Naive thymus-derived CD4-positive, alpha-beta T cell (primary cell): ENCODE results near the gene NTRK1. TPM values are rescaled to one million over a fixed set of nuclear protein-coding genes. Genes with fewer than 3 reads are reported as not detected.

ENCODE experiments used
- ATAC-seq: fragments of 150-1000 bp; cut with Tn5 transposase; 2 replicates; pipeline ENCODE4 v1.10.0; 2021; ENCODE audit warnings: mild to moderate bottlenecking, moderate library complexity
- CTCF ChIA-PET: fragments of 350-600 bp; sonication (Branson Sonifier 250); formaldehyde crosslinking; loops from one replicate; lab custom pipeline; 2021; ENCODE audit warnings: antibody characterized with exemption; lab: Charles Lee
- POLR2A ChIA-PET: fragments of 350-600 bp; sonication (Branson Sonifier 250); formaldehyde crosslinking; loops from one replicate; lab custom pipeline; 2021; ENCODE audit warnings: antibody characterized with exemption, inconsistent platforms; lab: Charles Lee
- DNase-seq, 9 donors: peaks; one replicate each; pipeline versions ENCODE4 v3.0.0 to v3.0.0-alpha.2; 2020 to 2022; ENCODE audit warnings: mixed read lengths in 1 of 9
- H3K27ac ChIP-seq: one replicate; pipeline ENCODE4 v1.7.0; 2013; ENCODE audit warnings: mild to moderate bottlenecking, low read depth, low read length, moderate library complexity
- H3K27me3 ChIP-seq, 2 donors: one replicate each; pipeline ENCODE4 v1.7.0; 2013; ENCODE audit warnings: low read length in 2 of 2, mild to moderate bottlenecking in 2 of 2, moderate library complexity in 2 of 2; ENCODE audit not compliant: control insufficient read depth in 2 of 2, insufficient read depth in 2 of 2
- H3K36me3 ChIP-seq, 3 experiments: 1 replicate in 2 of 3; 2 replicates in 1 of 3; pipeline ENCODE4 v1.7.0; 2013; ENCODE audit warnings: low read length in 3 of 3, mild to moderate bottlenecking in 3 of 3, moderate library complexity in 1 of 3; ENCODE audit not compliant: insufficient read depth in 3 of 3, control insufficient read depth in 2 of 3
- H3K4me1 ChIP-seq, 2 donors: one replicate each; pipeline ENCODE4 v1.7.0; 2013; ENCODE audit warnings: low read length in 2 of 2, mild to moderate bottlenecking in 2 of 2, moderate library complexity in 1 of 2; ENCODE audit not compliant: control insufficient read depth in 2 of 2, insufficient read depth in 2 of 2
- H3K4me3 ChIP-seq: 2 replicates; pipeline ENCODE4 v1.7.0; 2013; ENCODE audit warnings: mild to moderate bottlenecking, low read length
- H3K9me3 ChIP-seq, 3 experiments: 1 replicate in 2 of 3; 2 replicates in 1 of 3; pipeline ENCODE4 v1.7.0; 2013; ENCODE audit warnings: low read length in 3 of 3; ENCODE audit not compliant: control insufficient read depth in 2 of 3
- H3K27ac Mint-ChIP-seq, 9 donors: one replicate each; pipeline ENCODE4 v1.8.0; 2020 to 2022; ENCODE audit warnings: mixed read lengths in 9 of 9, mild to moderate bottlenecking in 8 of 9, moderate library complexity in 5 of 9, inconsistent platforms in 2 of 9
- H3K27me3 Mint-ChIP-seq, 5 donors: one replicate each; pipeline ENCODE4 v1.8.0; 2021 to 2022; ENCODE audit warnings: mixed read lengths in 5 of 5, mild to moderate bottlenecking in 1 of 5
- H3K36me3 Mint-ChIP-seq, 5 donors: one replicate each; pipeline ENCODE4 v1.8.0; 2020 to 2022; ENCODE audit warnings: mixed read lengths in 5 of 5, mild to moderate bottlenecking in 3 of 5, inconsistent platforms in 1 of 5
- H3K4me1 Mint-ChIP-seq, 7 donors: one replicate each; pipeline ENCODE4 v1.8.0; 2020 to 2022; ENCODE audit warnings: mixed read lengths in 7 of 7, mild to moderate bottlenecking in 3 of 7, inconsistent platforms in 1 of 7
- H3K4me3 Mint-ChIP-seq, 10 donors: one replicate each; pipeline ENCODE4 v1.8.0; 2020 to 2022; ENCODE audit warnings: mild to moderate bottlenecking in 10 of 10, mixed read lengths in 10 of 10, moderate library complexity in 6 of 10, inconsistent platforms in 2 of 10
- H3K9me3 Mint-ChIP-seq, 11 donors: one replicate each; pipeline ENCODE4 v1.8.0; 2020 to 2022; ENCODE audit warnings: mixed read lengths in 11 of 11, mild to moderate bottlenecking in 4 of 11, inconsistent platforms in 1 of 11, moderate library complexity in 1 of 11
- intact Hi-C, 2 donors: fragments of 100-400 bp; cut with micrococcal nuclease; formaldehyde crosslinking; loops; one replicate each; pipeline ENCODE4 v1.15.1; 2023
- polyA plus RNA-seq, 2 donors: library from polyadenylated mRNA; unstranded; fragments of 300-500 nt; fragmentation: Illumina TruSeq; gene quantifications; one replicate each; pipeline ENCODE4 v1.2.3, GENCODE V29; 2021
- total RNA-seq, 6 experiments: library from RNA in 5 of 6; stranded (reverse) in 5 of 6; gene quantifications; 1 replicate in 5 of 6; 2 replicates in 1 of 6; pipeline ENCODE4 v1.2.3 and lab custom pipeline; 2021 to 2026

The NTRK1 gene
- total and polyA plus RNA-seq, 7 experiments from 2014 or later, result 0.09 to 17.3 (median 3.3) TPM; not detected in 3

DNA sequence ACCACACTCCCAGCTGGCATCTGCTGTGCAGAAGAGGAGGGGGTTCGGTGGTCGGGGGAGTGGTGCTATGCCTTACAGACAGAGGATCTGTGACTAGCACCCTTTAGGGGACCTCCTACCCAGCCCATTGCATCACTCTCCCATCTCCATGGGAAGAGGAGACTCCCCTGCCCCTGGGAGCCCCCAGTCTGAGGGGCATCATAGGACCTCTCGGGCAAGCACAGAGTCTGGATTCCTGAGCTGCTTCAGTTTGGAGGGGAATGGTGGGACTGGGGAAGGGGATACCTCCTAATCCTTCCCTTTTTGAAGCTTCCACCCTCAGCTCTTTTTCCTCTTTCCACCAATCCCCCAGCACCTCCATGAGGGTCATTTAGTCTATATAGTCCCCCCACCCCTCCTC is 3.1 kb upstream of the NTRK1 start:
- Mint-ChIP-seq H3K36me3 (no peaks in the 10 kb centered on the region), H3K4me3 (no peak overlapping the region), H3K9me3 (no peaks in the 10 kb centered on the region), H3K27me3 (peaks cover 28 to 49% (median 31%) of the 10 kb centered on the region in 5 donors), H3K27ac (no peak overlapping the region), H3K4me1 (peaks cover 10 to 37% (median 17%) of the 10 kb centered on the region in 7 donors)
- ATAC-seq (no peak), DNase-seq (no peak)
- POLR2A ChIA-PET, result interaction anchor here (1.4 kb wide), 2 partner anchors 9 to 130 kb away, joined by 6 to 8 read pairs; partner anchors contain the start of gene METTL25B
- no peaks in the 10 kb centered on the region for H3K9me3 ChIP-seq
- no peak overlapping the region for H3K27ac ChIP-seq
- peaks cover 12 to 21% of the 10 kb centered on the region in 2 donors for H3K27me3 ChIP-seq
- peaks cover 5 to 20% of the 10 kb centered on the region in 2 donors for H3K4me1 ChIP-seq
- CTCF ChIA-PET, result interaction anchor here (0.8 to 5.7 kb wide), 5 partner anchors 20 to 168 kb away, joined by 3 to 73 read pairs (median 4); no protein-coding TSS in a partner anchor
- no peaks in the 10 kb centered on the region for H3K36me3 ChIP-seq
- intact Hi-C loops, result no loop called here
- no peak overlapping the region for H3K4me3 ChIP-seq

DNA sequence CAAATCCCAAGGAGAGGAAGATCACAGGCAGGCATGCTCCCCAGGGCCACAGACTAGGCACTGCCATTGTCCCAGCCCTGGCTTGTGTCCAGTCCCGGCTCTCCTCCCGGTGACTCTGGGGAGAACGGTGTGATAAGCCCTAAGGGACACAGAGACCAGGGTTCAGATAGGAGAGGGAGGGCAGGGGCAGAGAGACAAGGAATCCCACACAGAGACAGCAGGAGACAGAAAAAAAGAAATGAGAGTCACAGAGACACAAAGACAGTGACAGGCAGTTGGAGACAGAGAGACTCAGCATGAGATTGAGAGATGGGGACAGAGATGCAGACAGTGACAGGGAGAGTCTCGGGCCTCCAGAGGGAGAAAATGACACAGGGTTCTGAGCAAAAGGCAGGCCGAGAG is 2.1 kb upstream of the NTRK1 start:
- Histone ChIP-seq H3K9me3 (no peaks in the 10 kb centered on the region), H3K36me3 (no peaks in the 10 kb centered on the region), H3K27ac (no peak overlapping the region), H3K4me1 (peaks cover 5 to 20% of the 10 kb centered on the region in 2 donors), H3K27me3 (peaks cover 12 to 30% of the 10 kb centered on the region in 2 donors), H3K4me3 (no peak overlapping the region)
- H3K36me3 Mint-ChIP-seq, result peaks cover 0 to 5% (median 0%) of the 10 kb centered on the region in 5 donors
- ChIA-PET POLR2A (interaction anchor here (0.6 to 1.4 kb wide), 3 partner anchors 10 to 131 kb away, joined by 3 to 8 read pairs (median 6); partner anchors contain the start of gene METTL25B), CTCF (interaction anchor here (1.1 to 5.7 kb wide), 6 partner anchors 21 to 169 kb away, joined by 4 to 73 read pairs (median 24); partner anchors contain the start of genes ISG20L2, METTL25B and SH2D2A)
- peak overlapping the region in 8 of 10 donors; percentile 5 to 81 (median 66) for H3K4me3 Mint-ChIP-seq
- ATAC-seq, result no peak
- H3K27ac Mint-ChIP-seq, result peak overlapping the region in 1 of 9 donors; percentile 83
- peaks cover 36 to 49% (median 40%) of the 10 kb centered on the region in 5 donors for H3K27me3 Mint-ChIP-seq
- peaks cover 17 to 48% (median 23%) of the 10 kb centered on the region in 7 donors for H3K4me1 Mint-ChIP-seq
- intact Hi-C loops, result no loop called here
- H3K9me3 Mint-ChIP-seq, result no peaks in the 10 kb centered on the region
- no peak for DNase-seq

DNA sequence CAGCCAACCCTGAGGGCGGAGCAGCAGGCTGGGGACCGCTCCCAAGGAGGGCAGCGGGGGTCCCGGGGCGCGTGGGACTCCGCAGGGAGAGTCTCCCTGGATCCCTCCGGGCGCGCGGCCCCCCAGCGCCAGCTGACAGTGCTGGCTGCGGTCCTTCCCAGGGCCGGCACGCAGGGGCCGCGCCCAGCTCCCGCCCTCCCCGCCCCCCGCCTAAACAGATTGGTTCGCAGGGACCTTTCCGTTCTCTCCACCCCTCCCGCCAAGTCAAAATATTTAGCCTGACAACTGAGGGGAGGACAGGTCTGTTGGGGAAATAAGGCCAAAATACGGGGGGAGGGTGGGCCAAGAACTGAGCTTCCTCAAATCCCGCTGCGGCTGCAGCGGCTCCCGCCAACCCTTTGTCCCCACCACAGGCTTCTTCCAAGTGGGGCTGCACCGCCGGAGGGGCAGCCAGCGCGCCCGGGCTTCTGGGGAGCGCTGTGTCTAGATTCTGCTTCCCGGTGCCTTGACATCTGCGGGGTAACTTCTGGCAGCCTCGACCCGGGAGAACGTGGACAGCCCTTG is 1.6 kb upstream of the NTRK1 start, which contains the start of gene INSRR:
Gene INSRR, minus strand, starts transcription at position 159 of the 564 bp plus-strand sequence. CDS start 496 bp downstream, outside the sequence.
- Mint-ChIP-seq H3K36me3 (peaks cover 0 to 10% (median 0%) of the 10 kb centered on the region in 5 donors), H3K4me3 (peak within 1 kb of the TSS in 9 of 10 donors; percentile 70 to 92 (median 86)), H3K27me3 (peaks cover 41 to 48% (median 45%) of the 10 kb centered on the region in 5 donors), H3K4me1 (peaks cover 17 to 52% (median 23%) of the 10 kb centered on the region in 7 donors), H3K27ac (peak within 1 kb of the TSS in 2 of 9 donors; percentile 51 to 83), H3K9me3 (no peaks in the 10 kb centered on the region)
- POLR2A ChIA-PET, result interaction anchor here (1.4 kb wide), 1 partner anchor 132 kb away, joined by 8 read pairs; the partner anchor contains the start of gene METTL25B
- Histone ChIP-seq H3K4me1 (peaks cover 5 to 20% of the 10 kb centered on the region in 2 donors), H3K27ac (no peak within 1 kb of the TSS), H3K36me3 (no peaks in the 10 kb centered on the region), H3K27me3 (peaks cover 12 to 31% of the 10 kb centered on the region in 2 donors), H3K9me3 (no peaks in the 10 kb centered on the region), H3K4me3 (peak within 1 kb of the TSS; percentile 68)
- DNase-seq (no peak), ATAC-seq (no peak)
- CTCF ChIA-PET, result interaction anchor here (1.2 to 5.7 kb wide), 11 partner anchors 10 to 169 kb away, joined by 3 to 73 read pairs (median 12); partner anchors contain the start of genes ISG20L2, METTL25B and SH2D2A
- intact Hi-C loops, result no loop called here

DNA sequence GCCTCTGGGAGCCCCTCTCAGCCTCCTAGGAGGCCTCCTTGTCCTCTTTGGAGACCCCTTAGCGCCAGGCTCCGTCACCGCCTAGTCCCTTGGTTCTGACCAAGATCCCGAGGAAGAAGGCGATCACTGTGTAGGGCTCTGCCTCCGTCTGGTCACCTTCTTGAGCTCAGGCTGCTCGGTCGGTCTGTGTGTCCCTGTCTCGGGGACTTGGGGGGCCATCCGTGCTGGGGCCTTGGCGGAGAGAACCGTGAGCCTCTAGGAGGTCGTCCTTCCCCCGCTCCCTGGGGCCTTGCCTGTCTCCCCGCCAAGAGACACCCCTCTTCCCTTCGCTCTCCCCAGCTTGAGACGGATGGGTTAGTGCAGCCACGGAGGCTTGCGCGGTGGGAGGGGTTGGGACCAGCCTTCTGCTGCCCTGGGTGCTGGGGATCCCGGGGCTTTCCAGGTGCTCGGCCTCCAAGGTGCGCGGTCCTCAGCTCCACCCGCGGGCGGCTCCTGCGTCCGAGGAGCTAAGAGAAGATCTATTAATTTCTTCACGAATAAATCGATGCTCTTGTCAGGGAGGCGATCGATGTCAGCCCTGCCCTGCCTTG is 1.0 kb upstream of the NTRK1 start:
- H3K4me3 ChIP-seq, result peak overlapping the region; percentile 68
- Mint-ChIP-seq H3K4me3 (peak overlapping the region in 9 of 10 donors; percentile 70 to 92 (median 86)), H3K4me1 (peaks cover 17 to 58% (median 24%) of the 10 kb centered on the region in 7 donors), H3K9me3 (no peaks in the 10 kb centered on the region), H3K27ac (peak overlapping the region in 2 of 9 donors; percentile 51 to 73), H3K36me3 (peaks cover 0 to 10% (median 0%) of the 10 kb centered on the region in 5 donors), H3K27me3 (peaks cover 45 to 50% (median 47%) of the 10 kb centered on the region in 5 donors)
- ChIA-PET POLR2A (no interaction called here), CTCF (interaction anchor here (0.8 to 5.7 kb wide), 16 partner anchors 10 to 170 kb away, joined by 3 to 73 read pairs (median 8); partner anchors contain the start of genes ISG20L2, METTL25B and SH2D2A)
- intact Hi-C loops, result loop anchor here (1.0 kb wide), 7 partner anchors 20 to 170 kb away; partner anchors contain the start of genes SH2D2A (in 2 of the 2) and PRCC (in 1 of the 2)
- peak in 5 of 9 donors; percentile 10 to 40 (median 18) for DNase-seq
- H3K27me3 ChIP-seq, result peaks cover 12 to 31% of the 10 kb centered on the region in 2 donors
- no peaks in the 10 kb centered on the region for H3K9me3 ChIP-seq
- peak; percentile 24 for ATAC-seq
- peaks cover 5 to 20% of the 10 kb centered on the region in 2 donors for H3K4me1 ChIP-seq
- H3K27ac ChIP-seq, result no peak overlapping the region
- H3K36me3 ChIP-seq, result no peaks in the 10 kb centered on the region

DNA sequence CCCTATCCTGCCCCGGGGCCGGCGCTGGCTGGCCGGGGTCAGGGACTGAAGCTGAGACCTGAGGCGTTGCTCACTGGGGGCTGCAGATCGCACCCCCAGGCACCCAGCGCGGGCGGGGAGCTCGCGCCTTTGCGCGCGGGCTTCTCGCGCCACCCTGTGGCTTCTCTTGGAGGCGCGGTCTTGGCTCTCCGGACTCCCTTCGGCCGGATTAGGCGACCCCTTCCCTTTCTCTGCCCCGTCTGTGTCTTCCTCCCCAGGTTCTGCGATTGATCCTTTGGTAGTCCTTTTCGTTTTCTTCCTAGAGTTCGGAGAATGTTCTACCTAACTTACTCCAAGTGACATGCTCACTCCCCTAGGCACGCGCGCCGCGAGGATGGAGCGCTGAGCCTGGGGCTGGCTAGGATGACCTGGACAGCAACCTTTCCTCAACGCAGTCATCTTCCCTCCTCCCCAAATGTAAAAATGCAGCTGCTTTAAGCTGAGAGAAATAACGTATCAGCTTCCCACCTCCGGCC is 495 bp upstream of the NTRK1 start:
- peaks cover 43 to 53% (median 51%) of the 10 kb centered on the region in 5 donors for H3K27me3 Mint-ChIP-seq
- H3K27me3 ChIP-seq, result peaks cover 12 to 31% of the 10 kb centered on the region in 2 donors

More for the DNA sequence above, 495 bp upstream of the NTRK1 start:
- ChIA-PET CTCF (interaction anchor here (0.8 to 5.7 kb wide), 19 partner anchors 11 to 268 kb away, joined by 3 to 73 read pairs (median 6); partner anchors contain the start of genes ISG20L2, METTL25B, NAXE and SH2D2A), POLR2A (interaction anchor here (1.5 kb wide), 2 partner anchors 12 to 46 kb away, joined by 4 to 5 read pairs; no protein-coding TSS in a partner anchor)
- H3K27ac Mint-ChIP-seq, result peak overlapping the region in 5 of 9 donors; percentile 13 to 73 (median 59)
- peaks cover 17 to 64% (median 24%) of the 10 kb centered on the region in 7 donors for H3K4me1 Mint-ChIP-seq
- ATAC-seq (peak; percentile 71), DNase-seq (peak; percentile 21 to 77 (median 45))
- H3K36me3 Mint-ChIP-seq, result peaks cover 0 to 10% (median 0%) of the 10 kb centered on the region in 5 donors
- no peaks in the 10 kb centered on the region for H3K9me3 ChIP-seq
- H3K27ac ChIP-seq, result no peak overlapping the region
- H3K9me3 Mint-ChIP-seq, result no peaks in the 10 kb centered on the region
- H3K4me1 ChIP-seq, result peaks cover 5 to 20% of the 10 kb centered on the region in 2 donors
- H3K4me3 Mint-ChIP-seq, result peak overlapping the region; percentile 70 to 92 (median 83)
- no peaks in the 10 kb centered on the region for H3K36me3 ChIP-seq
- peak overlapping the region; percentile 68 for H3K4me3 ChIP-seq
- intact Hi-C loops, result loop anchor here (1.0 kb wide), 7 partner anchors 21 to 171 kb away; partner anchors contain the start of genes SH2D2A (in 2 of the 2) and PRCC (in 1 of the 2)
